Osteoblast (primary cell): ENCODE results near the gene EMP2. TPM values are rescaled to one million over a fixed set of nuclear protein-coding genes. Genes with fewer than 3 reads are reported as not detected.

ENCODE experiments used
- DNase-seq: peaks from one replicate; pipeline ENCODE4 v3.0.0; 2011; ENCODE audit warnings: low spot score, mixed read lengths; ENCODE audit not compliant: insufficient read length; ENCODE audit errors: missing footprints
- H2AFZ ChIP-seq: 2 replicates; pipeline ENCODE4 v1.6.0; 2011; ENCODE audit warnings: mild to moderate bottlenecking, low read length
- H3K27ac ChIP-seq: 2 replicates; pipeline ENCODE4 v1.5.1; 2011; ENCODE audit warnings: mild to moderate bottlenecking, low read depth, low read length, moderate library complexity
- H3K27me3 ChIP-seq: 2 replicates; pipeline ENCODE4 v1.6.0; 2012; ENCODE audit warnings: mild to moderate bottlenecking, control low read depth, inconsistent platforms, low read length, moderate library complexity; ENCODE audit not compliant: insufficient read depth
- H3K36me3 ChIP-seq: 2 replicates; pipeline ENCODE4 v1.5.1; 2011; ENCODE audit warnings: mild to moderate bottlenecking, low read length, control low read depth, moderate library complexity; ENCODE audit not compliant: insufficient read depth
- H3K4me1 ChIP-seq: 2 replicates; pipeline ENCODE4 v1.5.1; 2011; ENCODE audit warnings: mild to moderate bottlenecking, low read length, control low read depth, moderate library complexity; ENCODE audit not compliant: insufficient read depth
- H3K4me2 ChIP-seq: 2 replicates; pipeline ENCODE4 v1.6.0; 2011; ENCODE audit warnings: mild to moderate bottlenecking, low read length; ENCODE audit not compliant: insufficient read depth
- H3K4me3 ChIP-seq: fragments of 200-600 bp; sonication (generic); 3 replicates; pipeline ENCODE4 v1.5.1; 2012; ENCODE audit warnings: mild to moderate bottlenecking, low read length, inconsistent platforms; ENCODE audit not compliant: insufficient read depth
- H3K79me2 ChIP-seq: 2 replicates; pipeline ENCODE4 v1.6.0; 2012; ENCODE audit warnings: mild to moderate bottlenecking, low read length, control low read depth, inconsistent platforms; ENCODE audit not compliant: insufficient read depth
- H3K9me3 ChIP-seq: 2 replicates; pipeline ENCODE4 v1.5.1; 2011; ENCODE audit warnings: low read depth, low read length, control low read depth
- H4K20me1 ChIP-seq: 2 replicates; pipeline ENCODE4 v1.6.0; 2012; ENCODE audit warnings: mild to moderate bottlenecking, low read length, control low read depth; ENCODE audit not compliant: insufficient read depth
- total RNA-seq: library from RNA; depleted of rRNA; stranded (reverse); fragments of >200 nt; gene quantifications from 2 replicates; pipeline ENCODE4 v1.2.3, GENCODE V29; 2012
- TF ChIP-seq, protein P1 (sequence below): IDR thresholded peaks from 2 replicates; pipeline ENCODE4 v1.5.1; 2011; ENCODE audit warnings: mild to moderate bottlenecking, low read depth, low read length, moderate library complexity; ENCODE audit errors: extremely low read depth

The EMP2 gene
- total RNA-seq, 1 donor: 31.8 TPM

DNA sequence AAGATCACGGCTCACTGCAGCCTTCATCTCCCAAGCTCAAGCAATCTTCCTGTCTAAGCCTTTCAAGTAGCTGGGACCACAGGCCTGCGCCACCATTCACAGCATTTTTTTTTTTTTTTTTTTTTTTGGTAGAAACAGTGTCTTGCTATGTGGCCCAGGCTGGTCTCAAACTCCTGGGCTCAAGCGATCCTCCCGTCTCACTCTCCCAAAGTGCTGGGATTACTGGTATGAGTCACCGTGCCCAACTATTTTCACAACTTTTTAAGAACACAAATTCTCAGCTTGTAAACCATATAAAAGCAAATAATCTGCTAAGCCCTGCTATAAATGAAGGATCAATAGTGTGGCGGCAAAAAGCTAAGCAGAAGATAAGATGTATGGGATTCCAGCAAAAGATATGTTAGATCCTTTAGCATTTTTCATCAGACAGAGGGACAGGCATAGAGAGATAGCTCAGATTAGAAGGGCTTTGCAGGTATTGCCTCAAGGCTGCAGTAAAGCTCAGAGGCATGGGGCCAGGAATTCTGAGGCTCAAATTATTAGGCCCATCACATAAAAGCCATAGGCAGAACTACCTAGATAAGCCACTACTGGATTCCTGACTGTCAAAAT lies 55.1 kb downstream of the EMP2 start:
- no peak for DNase-seq
- no peaks in the 10 kb centered on the region for H3K4me1 ChIP-seq
- H3K4me3 ChIP-seq: no peak overlapping the region
- H3K27ac ChIP-seq: no peak overlapping the region
- TF ChIP-seq, protein P1, sequence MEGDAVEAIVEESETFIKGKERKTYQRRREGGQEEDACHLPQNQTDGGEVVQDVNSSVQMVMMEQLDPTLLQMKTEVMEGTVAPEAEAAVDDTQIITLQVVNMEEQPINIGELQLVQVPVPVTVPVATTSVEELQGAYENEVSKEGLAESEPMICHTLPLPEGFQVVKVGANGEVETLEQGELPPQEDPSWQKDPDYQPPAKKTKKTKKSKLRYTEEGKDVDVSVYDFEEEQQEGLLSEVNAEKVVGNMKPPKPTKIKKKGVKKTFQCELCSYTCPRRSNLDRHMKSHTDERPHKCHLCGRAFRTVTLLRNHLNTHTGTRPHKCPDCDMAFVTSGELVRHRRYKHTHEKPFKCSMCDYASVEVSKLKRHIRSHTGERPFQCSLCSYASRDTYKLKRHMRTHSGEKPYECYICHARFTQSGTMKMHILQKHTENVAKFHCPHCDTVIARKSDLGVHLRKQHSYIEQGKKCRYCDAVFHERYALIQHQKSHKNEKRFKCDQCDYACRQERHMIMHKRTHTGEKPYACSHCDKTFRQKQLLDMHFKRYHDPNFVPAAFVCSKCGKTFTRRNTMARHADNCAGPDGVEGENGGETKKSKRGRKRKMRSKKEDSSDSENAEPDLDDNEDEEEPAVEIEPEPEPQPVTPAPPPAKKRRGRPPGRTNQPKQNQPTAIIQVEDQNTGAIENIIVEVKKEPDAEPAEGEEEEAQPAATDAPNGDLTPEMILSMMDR: no peak
- no peak overlapping the region for H2AFZ ChIP-seq
- no peaks in the 10 kb centered on the region for H3K27me3 ChIP-seq
- no peak overlapping the region for H3K4me2 ChIP-seq
- no peaks in the 10 kb centered on the region for H3K79me2 ChIP-seq
- no peaks in the 10 kb centered on the region for H3K9me3 ChIP-seq
- no peaks in the 10 kb centered on the region for H4K20me1 ChIP-seq
- H3K36me3 ChIP-seq: peaks cover 6% of the 10 kb centered on the region

DNA sequence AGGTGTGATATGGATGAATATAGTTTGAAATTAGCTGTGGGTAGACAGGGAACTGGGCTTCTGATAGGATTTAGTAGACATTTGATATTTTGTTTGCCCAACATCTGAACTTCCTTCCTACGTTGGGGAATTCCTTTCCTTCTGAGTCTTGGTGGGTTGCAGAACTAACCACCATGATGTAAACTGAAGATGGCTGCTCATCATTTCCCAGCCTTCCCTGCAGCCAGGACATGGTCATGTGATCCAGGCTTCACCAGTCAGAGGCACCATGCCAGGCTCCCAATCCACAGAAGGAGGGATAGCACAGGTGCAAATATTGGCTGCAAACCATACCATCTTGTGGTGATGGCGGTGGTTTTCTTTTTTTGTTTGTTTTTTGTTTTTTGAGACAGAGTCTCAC lies 57.4 kb downstream of the EMP2 start:
- Histone ChIP-seq H4K20me1 (no peaks in the 10 kb centered on the region), H3K4me3 (no peak overlapping the region), H3K9me3 (no peaks in the 10 kb centered on the region), H3K36me3 (peaks cover 6% of the 10 kb centered on the region), H3K27ac (no peak overlapping the region), H3K4me2 (no peak overlapping the region), H3K79me2 (no peaks in the 10 kb centered on the region), H2AFZ (no peak overlapping the region), H3K27me3 (no peaks in the 10 kb centered on the region), H3K4me1 (no peaks in the 10 kb centered on the region)
- TF ChIP-seq, protein P1: no peak
- no peak for DNase-seq

DNA sequence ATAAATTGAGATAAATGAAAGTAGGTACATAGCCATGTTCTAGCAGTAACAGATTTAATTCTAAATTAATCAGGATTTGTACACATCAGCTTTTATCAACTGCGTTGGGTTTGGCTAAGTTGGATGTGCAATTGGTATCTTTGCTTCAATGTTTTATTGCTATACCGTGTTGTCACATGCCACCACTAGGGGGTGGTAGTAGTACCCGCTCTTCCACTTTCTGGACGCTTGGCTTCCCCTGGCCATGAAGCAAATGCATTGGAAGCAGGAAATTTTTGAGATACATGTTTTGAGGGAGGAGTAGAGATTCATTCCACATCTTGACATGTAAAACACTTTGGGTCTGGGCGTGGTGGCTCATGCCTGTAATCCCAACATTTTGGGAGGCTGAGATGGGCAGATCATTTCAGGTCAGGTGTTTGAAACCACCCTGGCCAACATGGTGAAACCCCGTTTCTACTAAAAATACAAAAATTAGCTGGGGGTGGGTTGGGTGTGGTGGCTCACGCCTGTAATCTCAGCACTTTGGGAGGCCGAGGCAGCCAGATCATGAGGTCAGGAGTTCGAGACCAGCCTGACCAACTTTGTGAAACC lies 58.6 kb downstream of the EMP2 start:
- Histone ChIP-seq H3K4me1 (no peaks in the 10 kb centered on the region), H3K27me3 (no peaks in the 10 kb centered on the region), H3K9me3 (no peaks in the 10 kb centered on the region), H3K79me2 (no peaks in the 10 kb centered on the region), H3K36me3 (peaks cover 6% of the 10 kb centered on the region), H2AFZ (no peak overlapping the region), H3K27ac (no peak overlapping the region), H4K20me1 (no peaks in the 10 kb centered on the region), H3K4me2 (no peak overlapping the region), H3K4me3 (no peak overlapping the region)
- DNase-seq: peak; percentile 90
- TF ChIP-seq, protein P1: peak; percentile 80

DNA sequence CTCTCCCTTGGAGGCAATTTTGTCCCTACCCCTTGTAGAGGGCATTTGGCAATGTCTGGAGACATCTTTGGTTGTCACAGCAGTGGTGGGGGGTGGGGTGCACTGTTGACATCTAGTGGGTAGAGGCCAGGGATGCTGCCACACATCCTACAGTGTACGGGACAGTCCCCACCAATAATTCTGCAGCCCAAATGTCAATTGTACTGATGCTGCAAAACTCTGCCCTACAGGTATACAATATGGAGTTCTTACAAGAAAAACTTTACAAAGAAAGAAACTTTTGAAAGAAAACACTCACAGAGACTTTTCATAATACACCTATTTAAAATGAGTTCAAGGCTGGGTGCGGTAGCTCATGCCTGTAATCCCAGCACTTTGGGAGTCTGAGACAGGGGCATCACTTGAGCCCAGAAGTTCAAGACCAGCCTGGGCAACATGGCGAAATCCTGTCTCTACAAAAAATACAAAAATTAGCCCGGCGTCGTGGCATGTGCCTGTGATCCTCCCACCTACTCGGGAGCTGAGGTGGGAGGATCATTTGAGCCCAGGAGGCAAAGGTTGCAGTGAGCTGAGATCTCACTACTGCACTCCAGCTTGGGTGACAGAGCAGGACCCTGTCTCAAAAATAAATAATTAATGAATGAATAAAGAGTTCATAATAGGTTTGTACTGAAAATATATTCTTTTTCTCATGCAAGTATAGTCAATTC lies 59.4 kb downstream of the EMP2 start:
- TF ChIP-seq, protein P1: no peak
- no peak overlapping the region for H3K27ac ChIP-seq

More for the DNA sequence above, 59.4 kb downstream of the EMP2 start:
- Histone ChIP-seq H3K4me1 (no peaks in the 10 kb centered on the region), H3K79me2 (no peaks in the 10 kb centered on the region), H3K27me3 (no peaks in the 10 kb centered on the region), H3K9me3 (no peaks in the 10 kb centered on the region), H4K20me1 (no peaks in the 10 kb centered on the region), H3K36me3 (peaks cover 6% of the 10 kb centered on the region), H3K4me3 (no peak overlapping the region), H2AFZ (no peak overlapping the region), H3K4me2 (no peak overlapping the region)
- no peak for DNase-seq
